SKM-1 treated with dmso at 0.1 percent for 144 hours (cell line): ENCODE measurements around the gene KCNMB4.

Experiments used
- DNase-seq: peaks from one replicate; lab custom pipeline; 2025; ENCODE audit not compliant: unreplicated experiment; lab: John Stamatoyannopoulos, UW

KCNMB4 gene

GRCh38 chr12:70365648-70366518, at the start of gene KCNMB4:
TSS of gene KCNMB4 (plus strand) at chr12:70366290. CDS start at chr12:70366735, 445 bp downstream.
- DNase-seq: no peak

- DNase-seq: no peak
Measured at GRCh38 chr12:70317781-70318180, 48.3 kb upstream of the KCNMB4 start.

- no peak for DNase-seq
Measured at GRCh38 chr12:70319605-70320004, 46.5 kb upstream of the KCNMB4 start.

GRCh38 chr12:70321191-70321590, 44.9 kb upstream of the KCNMB4 start:
- DNase-seq: no peak

- no peak for DNase-seq
Measured at GRCh38 chr12:70327541-70327940, 38.5 kb upstream of the KCNMB4 start.

- DNase-seq: no peak
Measured at GRCh38 chr12:70329728-70330127, 36.4 kb upstream of the KCNMB4 start.

- DNase-seq: no peak
Measured at GRCh38 chr12:70330158-70330557, 35.9 kb upstream of the KCNMB4 start.

- DNase-seq: no peak
Measured at GRCh38 chr12:70332236-70332635, 33.9 kb upstream of the KCNMB4 start.

- DNase-seq: no peak
Measured at GRCh38 chr12:70334742-70335141, 31.3 kb upstream of the KCNMB4 start.

- DNase-seq: no peak
Measured at GRCh38 chr12:70338531-70338930, 27.6 kb upstream of the KCNMB4 start.

- no peak for DNase-seq
Measured at GRCh38 chr12:70351076-70351475, 15.0 kb upstream of the KCNMB4 start.

- peak; percentile 33 for DNase-seq
Measured at GRCh38 chr12:70353780-70354660, 12.1 kb upstream of the KCNMB4 start.

- no peak for DNase-seq
Measured at GRCh38 chr12:70354787-70355186, 11.3 kb upstream of the KCNMB4 start.

- DNase-seq: no peak
Measured at GRCh38 chr12:70355972-70356371, 10.1 kb upstream of the KCNMB4 start.

- DNase-seq: no peak
Measured at GRCh38 chr12:70359458-70360197, 6.5 kb upstream of the KCNMB4 start.

- no peak for DNase-seq
Measured at GRCh38 chr12:70360218-70360617, 5.9 kb upstream of the KCNMB4 start.

- no peak for DNase-seq
Measured at GRCh38 chr12:70364695-70365397, 1.2 kb upstream of the KCNMB4 start.

GRCh38 chr12:70365398-70365647, 767 bp upstream of the KCNMB4 start:
- DNase-seq: no peak

GRCh38 chr12:70366581-70367257, 629 bp downstream of the KCNMB4 start:
- no peak for DNase-seq
